Glomerular visceral epithelial cell (primary cell): ENCODE data around the gene MRPL36.
"Not testable (repeated sequence)": the region's sequence is repeated elsewhere in the genome, so short reads cannot be mapped to it uniquely, and the experiment has no call there.

Experiments used
- DNase-seq: peaks from one replicate; pipeline ENCODE4 v3.0.0-alpha.2; 2016; ENCODE audit errors: extremely low spot score

Gene MRPL36

GRCh38 chr5:1832511-1833250, 33.0 kb upstream of the MRPL36 start:
- DNase-seq, result no peak

GRCh38 chr5:1831677-1832313, 32.2 kb upstream of the MRPL36 start:
- no peak for DNase-seq

- DNase-seq, result no peak
Observed at GRCh38 chr5:1831257-1831656, 31.6 kb upstream of the MRPL36 start.

- DNase-seq, result no peak
Observed at GRCh38 chr5:1830571-1831228, 31.1 kb upstream of the MRPL36 start.

DNA sequence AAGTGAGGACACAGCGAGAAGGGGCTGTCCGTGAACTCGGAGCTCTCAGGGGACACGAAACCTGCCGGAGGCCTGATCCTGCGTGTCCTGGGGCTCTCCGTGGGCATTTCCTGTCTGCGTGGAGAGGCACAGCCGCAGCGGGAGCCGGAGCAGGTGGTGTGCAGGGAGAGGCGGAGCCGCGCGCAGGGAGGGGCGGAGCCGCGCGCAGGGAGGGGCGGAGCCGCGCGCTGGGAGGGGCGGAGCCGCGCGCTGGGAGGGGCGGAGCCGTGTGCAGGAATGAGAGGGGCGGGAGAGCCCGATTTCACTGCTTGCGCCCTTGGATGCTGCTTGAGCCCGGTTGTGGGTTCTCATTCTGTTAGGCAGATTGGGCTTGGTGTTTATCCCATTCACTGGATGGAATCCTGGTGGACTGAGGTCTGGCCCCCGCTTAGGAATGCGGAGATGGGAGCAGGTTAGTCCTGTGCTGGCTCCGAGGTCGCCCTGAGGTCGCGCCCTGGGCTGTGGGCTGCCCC, 28.3 kb upstream of the MRPL36 start:
- no peak for DNase-seq

GRCh38 chr5:1827025-1827885, 27.6 kb upstream of the MRPL36 start:
- DNase-seq, result no peak

DNA sequence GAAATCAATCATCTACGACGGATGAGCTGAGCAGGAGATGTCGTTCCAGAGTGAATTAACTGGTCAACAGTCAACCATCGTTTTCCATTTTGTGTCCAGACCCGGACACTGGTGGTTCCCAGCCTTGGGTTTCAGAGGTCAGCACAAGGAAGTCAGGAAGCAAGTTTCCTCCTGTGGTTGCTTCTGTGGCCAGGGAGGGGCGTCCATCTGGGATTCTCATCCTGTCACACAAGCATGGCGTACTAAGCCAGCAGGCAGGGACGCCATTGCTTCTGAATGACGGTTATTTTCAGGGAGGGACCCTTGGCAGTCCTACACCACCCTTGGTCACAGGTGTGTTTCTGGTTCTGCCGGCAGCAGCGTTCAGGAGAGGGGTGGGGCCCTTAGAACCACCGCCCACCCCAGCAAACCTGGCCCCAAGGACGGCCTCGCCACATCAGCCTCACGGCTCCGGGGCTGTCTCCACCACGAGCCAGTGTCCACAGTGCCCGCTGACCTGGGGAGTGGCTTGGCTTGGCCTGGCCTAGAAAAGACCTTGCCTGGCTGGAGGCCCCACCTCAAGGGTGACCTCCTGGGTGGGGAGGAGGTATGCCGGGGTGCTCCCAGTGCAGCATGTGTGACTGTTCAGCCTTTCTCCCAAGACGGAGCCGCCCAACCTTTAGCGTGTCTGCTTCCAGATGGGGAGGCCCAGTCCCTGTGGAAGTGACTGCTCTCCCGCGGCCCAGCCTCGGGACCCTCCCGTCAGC, 26.8 kb upstream of the MRPL36 start:
- DNase-seq, result no peak

GRCh38 chr5:1824903-1825841, 25.5 kb upstream of the MRPL36 start:
- DNase-seq, result no peak

DNA sequence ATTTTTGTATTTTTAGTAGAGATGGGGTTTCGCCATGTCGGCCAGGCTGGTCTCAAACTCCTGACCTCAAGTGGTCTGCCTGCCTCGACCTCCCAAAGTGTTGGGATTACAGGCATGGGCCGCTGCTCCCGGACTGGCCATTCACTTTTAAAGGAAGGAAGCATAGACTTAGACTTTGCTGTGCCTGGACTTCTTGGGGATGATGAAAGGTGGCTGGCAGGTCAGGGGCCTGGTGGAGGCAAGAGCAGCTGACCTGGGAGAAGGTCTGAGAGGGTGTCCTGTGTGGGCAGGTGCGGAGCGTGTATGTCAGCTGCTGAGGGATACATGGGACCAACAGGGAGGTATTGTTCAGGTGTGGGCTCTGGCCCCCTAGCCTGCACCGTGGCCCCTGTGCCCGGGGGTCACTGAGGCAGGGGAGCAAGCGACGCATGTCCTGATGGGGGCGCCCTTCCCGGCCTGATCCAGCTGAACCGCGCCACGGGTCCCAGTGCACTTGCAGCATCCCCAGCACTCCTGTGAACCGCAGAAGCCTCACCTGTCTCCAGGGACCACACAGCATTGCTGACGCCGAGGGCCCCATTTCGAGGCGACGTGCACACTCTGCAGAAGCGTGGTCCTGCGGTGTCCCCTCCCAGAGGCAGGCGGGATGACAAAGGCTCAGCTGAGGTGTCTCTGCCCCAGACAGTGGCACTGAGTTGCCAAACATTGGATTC, 24.6 kb upstream of the MRPL36 start:
- no peak for DNase-seq

DNA sequence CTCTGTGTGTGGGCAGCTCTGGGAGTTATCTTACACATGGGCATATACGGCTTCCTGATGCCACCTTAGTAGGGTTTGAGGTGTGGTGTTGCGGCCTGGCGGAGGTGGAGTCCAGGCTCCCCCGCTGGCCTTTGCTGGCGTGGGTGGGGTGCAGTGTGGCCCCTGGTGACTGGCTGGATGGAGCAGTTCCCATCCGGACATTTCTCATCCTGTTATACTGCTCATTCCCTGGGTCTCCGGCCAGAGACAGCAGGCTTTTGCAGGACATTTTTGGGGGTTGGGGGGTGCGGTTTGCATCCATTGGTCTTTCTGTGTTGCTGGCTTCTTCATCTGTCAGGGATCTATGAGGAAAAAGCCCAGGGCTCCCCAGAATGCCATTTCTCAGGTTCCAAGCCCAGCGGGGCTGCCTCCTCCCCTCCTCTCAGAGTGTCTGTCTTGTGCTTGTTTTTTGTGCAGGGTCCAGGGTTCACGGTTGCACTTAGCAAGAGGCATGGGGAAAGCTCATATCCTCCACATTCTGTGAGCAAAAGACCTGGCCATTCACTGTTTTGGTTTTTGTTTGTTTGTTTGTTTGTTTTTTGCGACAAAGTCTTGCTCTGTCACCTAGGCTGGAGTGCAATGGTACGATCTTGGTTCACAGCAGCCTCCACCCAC, 23.9 kb upstream of the MRPL36 start:
- DNase-seq, result no peak

- no peak for DNase-seq
Observed at GRCh38 chr5:1821862-1822261, 22.2 kb upstream of the MRPL36 start.

- DNase-seq, result no peak
Observed at GRCh38 chr5:1820926-1821325, 21.3 kb upstream of the MRPL36 start.

DNA sequence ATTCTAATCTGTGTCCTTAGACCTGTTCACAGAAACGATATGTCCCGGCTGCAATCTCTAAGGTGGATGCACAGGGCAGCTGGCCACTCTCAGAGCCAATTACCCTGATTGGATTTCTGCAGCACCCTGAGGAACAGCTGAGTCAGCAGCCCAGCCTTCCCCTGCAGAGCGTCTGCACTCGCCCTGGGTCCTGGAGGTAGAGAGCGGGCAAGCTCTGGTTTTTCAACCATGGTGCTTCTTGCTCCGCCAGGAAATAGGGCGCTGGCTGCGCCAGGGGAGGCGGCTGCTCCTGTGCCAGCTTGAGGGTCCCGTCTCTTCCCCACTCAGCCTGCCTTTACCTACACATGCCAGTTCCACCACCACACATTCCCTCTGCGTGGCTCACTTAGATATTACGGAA, 20.7 kb upstream of the MRPL36 start:
- no peak for DNase-seq

GRCh38 chr5:1819458-1819857, 19.8 kb upstream of the MRPL36 start:
- no peak for DNase-seq

- no peak for DNase-seq
Observed at GRCh38 chr5:1818784-1819183, 19.1 kb upstream of the MRPL36 start.

- no peak for DNase-seq
Observed at GRCh38 chr5:1817261-1818043, 17.8 kb upstream of the MRPL36 start.

- not testable (repeated sequence) for DNase-seq
Observed at GRCh38 chr5:1816495-1817089, 17.0 kb upstream of the MRPL36 start.

GRCh38 chr5:1815881-1816292, 16.2 kb upstream of the MRPL36 start:
- no peak for DNase-seq
